K562 (cell line): ENCODE results near the gene HMBS. TPM values are rescaled to one million over a fixed set of nuclear protein-coding genes. Genes with fewer than 3 reads are reported as not detected.
A peak's percentile ranks its signal among the peaks of the same experiment; 100 is the strongest.

Source experiments
- ARID2 ChIP-seq: fragments of 450-650 bp; IDR thresholded peaks from 2 replicates; pipeline ENCODE4 v1.6.1; 2017; ENCODE audit warnings: antibody characterized with exemption, mild to moderate bottlenecking
- ARID4B ChIP-seq: sonication (generic); formaldehyde crosslinking; IDR thresholded peaks from 2 replicates; pipeline ENCODE4 v1.8.0; 2022; ENCODE audit warnings: mild to moderate bottlenecking, missing genetic modification reagents
- E2F1 ChIP-seq: sonication (generic); formaldehyde crosslinking; IDR thresholded peaks from 2 replicates; pipeline ENCODE4 v1.8.1; 2023; ENCODE audit warnings: mild to moderate bottlenecking, missing genetic modification reagents, moderate library complexity
- E2F6 ChIP-seq, 2 experiments: IDR thresholded peaks; 2 replicates each; pipeline ENCODE4 v1.6.1; 2011; ENCODE audit warnings: borderline replicate concordance in 1 of 2, control low read depth in 1 of 2, low read depth in 1 of 2, low read length in 1 of 2, mild to moderate bottlenecking in 1 of 2, mixed read lengths in 1 of 2, moderate library complexity in 1 of 2; ENCODE audit not compliant: insufficient read depth in 1 of 2, insufficient read length in 1 of 2, poor library complexity in 1 of 2, severe bottlenecking in 1 of 2; ENCODE audit errors: extremely low read depth in 1 of 2
- ELF2 ChIP-seq: fragments of 250-450 bp; sonication (Bioruptor Pico); IDR thresholded peaks from 2 replicates; pipeline ENCODE4 v1.5.0; 2021; ENCODE audit warnings: mild to moderate bottlenecking
- FOXM1 ChIP-seq, 2 experiments: fragments of 450-650 bp in 1 of 2; sonication (generic) in 1 of 2; formaldehyde crosslinking in 1 of 2; IDR thresholded peaks; 2 replicates each; pipeline versions ENCODE4 v1.6.1 to v1.9.0; 2017 to 2022; ENCODE audit warnings: low read depth in 2 of 2, mild to moderate bottlenecking in 2 of 2, missing genetic modification reagents in 1 of 2, moderate library complexity in 1 of 2
- HIVEP1 ChIP-seq: fragments of 250-450 bp; sonication (Bioruptor Pico); IDR thresholded peaks from 2 replicates; pipeline ENCODE4 v1.4.0; 2020; ENCODE audit warnings: mild to moderate bottlenecking
- POLR2B ChIP-seq: fragments of 450-650 bp; IDR thresholded peaks from 2 replicates; pipeline ENCODE4 v1.6.1; 2018; ENCODE audit warnings: low read depth; ENCODE audit not compliant: partially characterized antibody
- PURB ChIP-seq: sonication (generic); formaldehyde crosslinking; IDR thresholded peaks from 2 replicates; pipeline ENCODE4 v1.9.0; 2021; ENCODE audit warnings: low read depth, mild to moderate bottlenecking, missing genetic modification reagents
- SMARCB1 ChIP-seq: IDR thresholded peaks from 2 replicates; pipeline ENCODE4 v1.6.1; 2011; ENCODE audit warnings: improper control_type of control experiment, low read depth; ENCODE audit not compliant: insufficient read length
- SRSF1 ChIP-seq: fragments of 200-400 bp; formaldehyde crosslinking; IDR thresholded peaks from 2 replicates; pipeline ENCODE4 v1.6.1; 2017; ENCODE audit warnings: mild to moderate bottlenecking, low read depth, low read length, moderate library complexity
- TBP ChIP-seq: optimal IDR thresholded peaks from 2 replicates; pipeline ENCODE3; 2011; ENCODE audit warnings: low read depth, low read length, improper control_type of control experiment
- TRIM24 ChIP-seq, 2 experiments: fragments of 450-650 bp; IDR thresholded peaks; 2 replicates each; pipeline ENCODE4 v1.6.1; 2016
- YY1 ChIP-seq, 3 experiments: IDR thresholded peaks; 2 replicates each; pipeline ENCODE4 v1.6.1; 2011; ENCODE audit warnings: low read length in 2 of 3, mild to moderate bottlenecking in 2 of 3, moderate library complexity in 2 of 3, borderline replicate concordance in 1 of 3, control low read depth in 1 of 3, low read depth in 1 of 3; ENCODE audit not compliant: insufficient read depth in 3 of 3, insufficient replicate concordance in 2 of 3, control insufficient read depth in 1 of 3, insufficient read length in 1 of 3; ENCODE audit errors: extremely low read depth in 1 of 3
- polyA plus RNA-seq, 8 experiments: library from polyadenylated mRNA; depleted of rRNA in 4 of 8; stranded (reverse) in 5 of 8; unstranded in 3 of 8; fragments of >200 nt; fragmentation: Nextera tagmentation in 2 of 8; fragmentation: Illumina TruSeq in 1 of 8; extraction: Ambion mirVana in 2 of 8; extraction: Trizol in 1 of 8; gene quantifications; 2 replicates each; pipeline versions ENCODE4 v1.2.1 to v1.2.3, GENCODE V29; 2011 to 2014; ENCODE audit warnings: inconsistent platforms in 1 of 8, missing spikeins in 1 of 8
- total RNA-seq, 7 experiments: library from RNA; depleted of rRNA in 6 of 7; stranded (reverse); fragments of >200 nt in 6 of 7; fragmentation: Illumina TruSeq in 2 of 7; extraction: Trizol in 2 of 7; gene quantifications; 2 replicates each; pipeline versions ENCODE4 v1.2.1 to v1.2.3, GENCODE V29; 2011 to 2021; ENCODE audit warnings: low replicate concordance in 1 of 7

Gene HMBS
- total and polyA plus RNA-seq, 9 of the 15 experiments (the other 6 are each of a cell fraction or from before 2014, with no cell fraction given), result 56.9 to 385 (median 286) TPM

GRCh38 chr11:119087747-119088241 lies 3.1 kb downstream of the HMBS start (continued):
- TF ChIP-seq ARID4B (CRISPR knock-in tag), result no peak
- peak; percentile 91 for TF ChIP-seq FOXM1 (IDR thresholded peaks at IDR 0.05; ENCODE audit: low read depth)
- TF ChIP-seq FOXM1 (CRISPR knock-in tag; IDR thresholded peaks at IDR 0.05; ENCODE audit: low read depth), result no peak
- TF ChIP-seq ARID2, result no peak
- no peak for TF ChIP-seq E2F1 (CRISPR knock-in tag)
- peak; percentile 67 for TF ChIP-seq POLR2B
- 0 out of 2 replicates have a peak, but pooled peaks have one; percentile 1 for TF ChIP-seq HIVEP1 (CRISPR knock-in tag)
- TF ChIP-seq E2F6 (IDR thresholded peaks at IDR 0.05; ENCODE audit: borderline replicate concordance in 1 of 2, extremely low read depth in 1 of 2, insufficient read depth in 1 of 2, insufficient read length in 1 of 2, low read depth in 1 of 2, low read length in 1 of 2, poor library complexity in 1 of 2, severe bottlenecking in 1 of 2), result no peak
- no peak for TF ChIP-seq TBP
- no peak for TF ChIP-seq PURB (CRISPR knock-in tag)
- TF ChIP-seq YY1 (IDR thresholded peaks at IDR 0.05; ENCODE audit: borderline replicate concordance in 1 of 3, control insufficient read depth in 1 of 3, extremely low read depth in 1 of 3, insufficient read depth in 3 of 3, insufficient read length in 1 of 3, insufficient replicate concordance in 2 of 3, low read depth in 1 of 3, low read length in 2 of 3), result peak in 2 of 3 experiments; percentile 6 to 15
- TF ChIP-seq SRSF1, result no peak
- TF ChIP-seq ELF2, result 0 out of 2 replicates have a peak, but pooled peaks have one; percentile 43
- TF ChIP-seq SMARCB1, result no peak
- peak; percentile 93 to 96 for TF ChIP-seq TRIM24 (IDR thresholded peaks at IDR 0.05)
